Left cardiac atrium (tissue), 4 donors: Measurements from ENCODE around the gene LAMB4. TPM values are rescaled to one million over a fixed set of nuclear protein-coding genes. Genes with fewer than 3 reads are reported as not detected.

Source experiments
- ATAC-seq, 2 donors: fragments of 200-7000 bp; cut with Tn5 transposase; one replicate each; pipeline ENCODE4 v1.9.1; 2020; ENCODE audit warnings: mild to moderate bottlenecking in 2 of 2, moderate library complexity in 2 of 2
- DNase-seq: peaks from one replicate; pipeline ENCODE4 v3.0.0-alpha.2; 2020
- intact Hi-C, 2 donors: fragments of 100-400 bp; cut with DNase I; formaldehyde crosslinking; loops; one replicate each; pipeline versions ENCODE4 v1.14.1 to v1.15.1; 2022 to 2023
- long read RNA-seq: library from polyadenylated mRNA; unstranded; transcript quantifications from one replicate; pipeline ENCODE4 v2.0.0, GENCODE V29; 2021
- total RNA-seq, 2 donors: library from RNA; stranded (reverse); fragmentation: NEBNext Ultra II Directional; extraction: Animal tissue kit (Norgen Biotek cat#: 25700); gene quantifications; one replicate each; pipeline ENCODE4 v1.2.1, GENCODE V29; 2021
- donor health status: DM: no; HTN: yes; CAD: no.
- donor health status: DM: no; HTN: yes; CAD: no; lungs with severe emphysema.
- donor health status: DM: yes; HTN: yes; CAD: no.
- donor health status: Dilated cardiomyopathy.

Gene LAMB4, protein sequence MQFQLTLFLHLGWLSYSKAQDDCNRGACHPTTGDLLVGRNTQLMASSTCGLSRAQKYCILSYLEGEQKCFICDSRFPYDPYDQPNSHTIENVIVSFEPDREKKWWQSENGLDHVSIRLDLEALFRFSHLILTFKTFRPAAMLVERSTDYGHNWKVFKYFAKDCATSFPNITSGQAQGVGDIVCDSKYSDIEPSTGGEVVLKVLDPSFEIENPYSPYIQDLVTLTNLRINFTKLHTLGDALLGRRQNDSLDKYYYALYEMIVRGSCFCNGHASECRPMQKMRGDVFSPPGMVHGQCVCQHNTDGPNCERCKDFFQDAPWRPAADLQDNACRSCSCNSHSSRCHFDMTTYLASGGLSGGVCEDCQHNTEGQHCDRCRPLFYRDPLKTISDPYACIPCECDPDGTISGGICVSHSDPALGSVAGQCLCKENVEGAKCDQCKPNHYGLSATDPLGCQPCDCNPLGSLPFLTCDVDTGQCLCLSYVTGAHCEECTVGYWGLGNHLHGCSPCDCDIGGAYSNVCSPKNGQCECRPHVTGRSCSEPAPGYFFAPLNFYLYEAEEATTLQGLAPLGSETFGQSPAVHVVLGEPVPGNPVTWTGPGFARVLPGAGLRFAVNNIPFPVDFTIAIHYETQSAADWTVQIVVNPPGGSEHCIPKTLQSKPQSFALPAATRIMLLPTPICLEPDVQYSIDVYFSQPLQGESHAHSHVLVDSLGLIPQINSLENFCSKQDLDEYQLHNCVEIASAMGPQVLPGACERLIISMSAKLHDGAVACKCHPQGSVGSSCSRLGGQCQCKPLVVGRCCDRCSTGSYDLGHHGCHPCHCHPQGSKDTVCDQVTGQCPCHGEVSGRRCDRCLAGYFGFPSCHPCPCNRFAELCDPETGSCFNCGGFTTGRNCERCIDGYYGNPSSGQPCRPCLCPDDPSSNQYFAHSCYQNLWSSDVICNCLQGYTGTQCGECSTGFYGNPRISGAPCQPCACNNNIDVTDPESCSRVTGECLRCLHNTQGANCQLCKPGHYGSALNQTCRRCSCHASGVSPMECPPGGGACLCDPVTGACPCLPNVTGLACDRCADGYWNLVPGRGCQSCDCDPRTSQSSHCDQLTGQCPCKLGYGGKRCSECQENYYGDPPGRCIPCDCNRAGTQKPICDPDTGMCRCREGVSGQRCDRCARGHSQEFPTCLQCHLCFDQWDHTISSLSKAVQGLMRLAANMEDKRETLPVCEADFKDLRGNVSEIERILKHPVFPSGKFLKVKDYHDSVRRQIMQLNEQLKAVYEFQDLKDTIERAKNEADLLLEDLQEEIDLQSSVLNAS (N-terminal part only)
- total RNA-seq = under 1 TPM; 0.16 to 0.47 TPM
- long read RNA-seq = 0 reads

DNA sequence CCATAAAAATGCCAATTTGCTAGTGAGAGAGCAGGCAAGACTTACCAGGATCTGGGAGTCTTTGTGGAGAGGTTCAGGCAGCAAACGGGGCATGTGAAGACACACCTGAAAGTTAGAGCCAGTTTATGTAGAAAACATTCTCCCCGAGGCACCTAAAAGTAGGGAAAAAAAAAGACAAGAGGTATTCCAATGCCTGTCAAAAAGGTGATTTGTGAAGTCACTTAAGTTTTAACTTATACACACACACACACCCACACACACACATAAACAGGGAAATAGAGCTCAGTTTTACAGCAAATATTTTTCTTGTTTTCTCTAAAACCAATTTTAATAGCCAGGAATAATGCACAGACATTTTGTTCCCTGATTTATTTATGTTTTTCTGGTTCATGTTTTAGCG, at the start of gene LAMB4:
TSS of gene LAMB4 (minus strand) at position 101 of the 400 bp plus-strand sequence. CDS start 7,197 bp downstream, outside the sequence.
- intact Hi-C loops = no loop called here
- DNase-seq (no peak), ATAC-seq (no peak)

DNA sequence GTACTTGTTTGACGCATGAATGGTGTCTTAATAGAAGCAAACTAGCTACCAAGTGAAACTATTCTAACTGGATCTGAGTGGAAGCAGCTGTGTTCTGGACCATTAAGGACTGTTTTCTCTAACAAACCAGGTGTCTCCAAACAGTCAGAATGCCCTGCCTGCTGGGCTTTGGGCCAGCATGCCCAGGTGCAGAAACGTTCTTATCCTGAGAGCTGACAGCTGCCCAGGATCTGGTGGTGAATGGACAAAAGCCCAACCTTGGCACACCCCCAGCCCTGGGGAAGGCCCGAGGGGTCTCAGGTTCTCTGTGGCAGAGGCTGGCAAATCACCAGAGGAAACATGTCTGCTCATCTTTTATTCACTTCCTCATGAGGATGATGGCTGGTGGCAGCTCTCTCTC, 48.2 kb upstream of the LAMB4 start:
- ATAC-seq (no peak), DNase-seq (no peak)
- intact Hi-C loops = no loop called here

DNA sequence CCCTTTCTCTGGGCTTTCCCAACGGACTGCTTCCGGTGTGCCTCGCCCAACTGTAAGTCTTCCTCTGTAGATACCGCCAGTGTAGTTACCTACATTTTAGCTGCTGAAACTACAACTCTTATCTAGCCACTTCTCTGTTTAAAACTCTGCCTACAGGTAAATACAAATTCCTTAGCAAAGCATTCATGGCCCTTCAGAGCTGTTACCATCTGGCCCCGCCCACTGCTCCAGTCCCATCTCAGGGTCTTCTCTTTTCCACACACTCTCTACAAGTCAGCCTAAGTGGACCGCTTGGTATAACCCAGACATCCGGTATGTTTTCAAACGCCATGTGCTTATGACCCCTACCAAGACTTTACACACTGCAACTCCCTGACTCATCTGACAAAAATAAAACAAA, 41.0 kb upstream of the LAMB4 start:
- intact Hi-C loops = no loop called here
- ATAC-seq (no peak), DNase-seq (no peak)

DNA sequence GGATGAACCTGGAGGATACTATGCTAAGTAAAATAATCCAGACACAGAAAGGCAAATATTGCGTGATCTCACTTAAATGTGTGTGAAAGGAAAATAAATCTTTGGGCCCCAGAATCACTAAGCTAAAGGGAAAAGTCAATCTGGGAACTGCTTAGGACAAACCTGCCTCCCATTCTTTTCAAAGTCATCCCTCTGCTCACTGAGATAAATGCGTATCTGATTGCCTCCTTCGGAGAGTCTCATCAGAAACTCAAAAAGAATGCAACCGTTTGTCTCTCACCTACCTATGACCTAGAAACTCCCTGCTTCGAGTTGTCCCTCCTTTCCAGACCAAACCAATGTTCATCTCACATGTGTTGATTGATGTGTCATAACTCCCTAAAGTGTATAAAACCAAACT, 40.1 kb upstream of the LAMB4 start:
- DNase-seq = no peak
- intact Hi-C loops = no loop called here
- ATAC-seq = no peak

DNA sequence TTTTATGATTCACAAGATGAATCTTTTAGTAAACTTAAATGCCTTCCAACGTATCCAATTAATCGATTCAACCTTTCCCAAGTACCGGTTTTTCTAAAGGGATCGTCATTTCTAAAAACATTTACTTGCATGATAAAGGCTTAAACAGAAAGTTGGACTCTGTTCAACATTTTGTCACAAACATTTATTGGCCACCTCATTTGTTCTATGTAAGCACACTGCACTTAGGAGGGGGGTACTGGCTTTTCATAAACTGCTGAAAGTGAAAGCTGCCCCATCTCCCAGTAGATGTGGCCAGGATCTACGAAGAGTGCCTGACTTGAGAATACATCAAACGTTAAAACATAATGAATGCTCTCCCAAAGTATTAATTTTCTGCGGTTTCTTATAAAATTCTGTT, 37.3 kb upstream of the LAMB4 start:
- no peak for DNase-seq
- ATAC-seq = no peak
- intact Hi-C loops = no loop called here

DNA sequence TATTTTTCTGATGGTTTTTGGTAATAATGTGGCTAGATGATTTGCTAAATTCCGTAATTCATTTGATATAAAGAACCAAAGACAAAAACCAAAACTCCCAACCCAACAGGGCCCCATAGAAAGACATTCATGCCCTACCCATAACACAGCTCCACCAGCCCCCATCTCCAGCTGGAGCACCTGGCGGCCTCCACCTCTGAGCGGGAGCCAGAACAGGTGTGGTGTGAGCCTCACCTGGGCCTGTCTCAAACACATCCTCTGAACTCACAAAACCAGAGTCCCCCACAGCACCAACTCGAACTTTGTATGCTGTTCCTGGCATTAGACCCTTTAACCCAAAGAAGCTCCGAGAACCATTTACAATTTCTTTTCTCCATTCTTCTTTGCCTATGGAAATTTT, 36.5 kb upstream of the LAMB4 start:
- DNase-seq (no peak), ATAC-seq (no peak)
- intact Hi-C loops = no loop called here

DNA sequence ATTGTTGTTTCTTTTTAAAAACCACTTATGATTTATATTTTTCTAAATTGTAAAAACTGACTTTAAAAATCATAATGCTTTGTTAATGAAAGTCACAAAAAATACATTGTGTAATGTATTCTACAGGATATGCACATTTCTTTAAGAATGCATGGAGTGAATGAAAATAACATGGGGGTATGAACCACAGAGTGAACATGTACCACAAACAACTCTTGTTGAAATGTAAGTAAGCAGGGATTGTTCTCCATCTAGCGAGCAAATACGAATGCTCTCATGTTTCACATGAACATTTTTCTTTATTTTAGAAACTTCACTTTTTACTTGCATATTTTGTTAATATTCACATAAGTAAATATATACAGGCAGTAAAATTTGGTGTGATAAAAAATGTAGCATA, 35.6 kb upstream of the LAMB4 start:
- intact Hi-C loops = no loop called here
- no peak for DNase-seq
- ATAC-seq = no peak

DNA sequence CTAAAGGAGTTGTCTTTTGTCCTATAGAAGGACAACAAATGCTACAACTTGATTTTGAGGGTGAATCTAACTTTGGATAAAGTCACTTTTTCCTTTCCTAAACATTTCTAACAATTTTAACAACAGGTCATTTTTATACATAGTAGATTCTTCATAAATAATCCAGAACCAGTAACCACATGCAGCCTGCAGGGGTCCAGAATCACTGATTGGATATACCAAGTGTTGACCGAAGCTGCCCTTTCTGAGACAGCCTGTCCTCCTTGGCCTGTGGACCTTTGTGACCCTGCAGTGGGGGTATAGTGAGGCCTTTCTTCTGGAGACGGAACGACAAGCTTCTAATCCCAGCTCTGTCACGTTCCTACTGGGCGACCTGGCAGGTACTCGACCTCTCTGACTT, 34.8 kb upstream of the LAMB4 start:
- intact Hi-C loops = no loop called here
- DNase-seq (no peak), ATAC-seq (no peak)

DNA sequence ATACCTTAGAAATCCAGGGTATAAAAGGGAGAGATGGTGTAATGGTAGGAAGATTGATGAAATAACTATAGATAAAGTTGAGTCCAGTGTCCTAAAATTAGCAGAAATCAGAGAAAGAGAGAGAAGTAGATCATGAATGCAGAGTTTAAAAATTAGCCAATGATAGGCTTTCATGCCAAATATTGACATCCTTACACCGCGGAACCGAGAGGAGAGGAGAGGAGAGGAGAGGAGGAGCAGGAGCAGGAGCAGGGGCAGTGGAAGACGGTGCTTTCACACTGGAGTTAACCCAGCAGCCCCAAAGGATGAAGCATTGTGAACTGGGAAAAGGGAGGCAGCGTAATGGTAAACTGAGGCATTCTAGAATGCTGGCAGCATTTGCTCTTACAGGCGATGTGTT, 34.2 kb upstream of the LAMB4 start:
- intact Hi-C loops = no loop called here
- DNase-seq (no peak), ATAC-seq (no peak)

DNA sequence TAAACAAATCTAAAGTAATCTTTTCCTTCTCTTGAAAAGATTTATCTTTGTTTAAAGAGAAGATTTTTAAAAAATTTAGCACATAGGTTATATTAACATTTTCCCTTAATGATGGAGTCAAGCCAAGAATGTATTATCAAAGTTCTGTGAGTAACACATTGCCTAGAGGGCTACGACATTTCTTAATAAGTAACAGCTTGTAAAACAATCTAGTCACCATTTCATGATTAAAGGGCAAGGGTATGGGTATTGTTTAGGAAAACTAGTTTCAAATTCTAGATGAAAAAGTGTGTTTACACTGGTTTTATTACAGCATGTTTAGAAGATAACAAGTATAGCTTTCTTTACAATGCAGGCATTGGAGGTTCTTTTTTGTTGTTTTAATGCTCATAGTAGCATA, 28.6 kb upstream of the LAMB4 start:
- ATAC-seq (no peak), DNase-seq (no peak)
- intact Hi-C loops = no loop called here

DNA sequence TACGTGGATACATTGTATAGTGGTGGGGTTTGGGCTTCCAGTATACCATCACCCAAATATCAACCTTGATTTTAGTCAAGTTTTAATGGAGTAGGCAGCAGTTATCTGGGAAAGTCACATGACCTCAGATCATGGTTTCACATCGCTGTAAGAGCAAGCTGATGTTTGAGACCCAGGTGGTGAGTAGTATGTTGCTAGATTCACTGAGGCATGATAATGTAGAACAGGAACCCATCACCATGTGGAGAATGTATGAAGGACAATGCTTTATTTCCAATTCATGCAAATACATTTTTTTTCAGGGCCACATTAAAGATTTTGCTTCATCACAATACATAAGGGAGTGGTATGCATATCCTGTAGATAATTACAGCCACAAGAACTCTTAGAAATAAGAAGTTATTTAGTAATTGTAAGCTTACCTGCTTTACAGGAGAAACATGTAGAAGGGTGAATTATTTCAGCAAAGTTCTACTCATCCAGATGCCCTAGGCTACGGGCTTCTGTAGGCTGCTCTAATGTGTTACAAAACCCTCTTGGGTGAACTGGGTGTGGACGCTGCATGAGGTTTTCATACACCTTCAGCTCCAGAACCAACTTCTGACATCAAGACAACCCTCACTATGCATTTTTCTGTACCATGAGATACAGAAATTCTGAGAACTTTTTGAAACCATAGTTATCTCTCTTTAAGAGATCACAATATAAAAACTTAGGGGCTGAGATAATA, 27.6 kb upstream of the LAMB4 start:
- ATAC-seq (no peak), DNase-seq (no peak)
- intact Hi-C loops = no loop called here

DNA sequence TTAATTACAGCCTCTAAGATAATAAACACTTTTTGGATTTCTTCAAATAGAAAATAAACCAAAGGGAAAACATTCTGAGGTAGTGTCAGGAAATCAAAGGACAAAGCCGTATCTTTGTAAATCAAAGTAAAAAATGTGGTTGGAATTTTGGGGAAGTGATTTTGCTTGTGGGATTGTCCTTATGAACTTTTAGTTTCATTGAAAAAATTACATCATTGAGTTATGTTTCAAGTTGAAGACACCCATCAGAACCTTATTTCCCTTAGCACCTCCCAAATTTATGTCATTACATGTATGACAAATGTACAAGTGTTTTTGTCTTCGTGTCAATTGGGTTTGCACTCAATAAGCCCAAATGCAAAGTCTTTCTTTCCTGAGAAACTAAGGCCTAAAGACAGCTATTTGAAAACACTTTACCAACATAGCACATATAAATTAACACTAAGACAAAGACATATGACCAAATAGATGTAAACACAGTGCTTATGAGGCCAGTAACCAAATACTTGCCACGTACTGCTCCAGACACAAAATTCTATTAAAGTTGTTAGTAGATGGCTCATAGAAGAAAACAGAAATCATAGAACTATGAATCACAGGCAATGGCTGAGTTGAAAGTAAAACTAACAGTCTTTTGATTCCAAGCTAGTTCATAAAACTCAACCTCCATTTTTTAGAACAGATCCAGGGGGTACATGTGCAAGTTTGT, 26.9 kb upstream of the LAMB4 start:
- DNase-seq (no peak), ATAC-seq (no peak)
- intact Hi-C loops = no loop called here

DNA sequence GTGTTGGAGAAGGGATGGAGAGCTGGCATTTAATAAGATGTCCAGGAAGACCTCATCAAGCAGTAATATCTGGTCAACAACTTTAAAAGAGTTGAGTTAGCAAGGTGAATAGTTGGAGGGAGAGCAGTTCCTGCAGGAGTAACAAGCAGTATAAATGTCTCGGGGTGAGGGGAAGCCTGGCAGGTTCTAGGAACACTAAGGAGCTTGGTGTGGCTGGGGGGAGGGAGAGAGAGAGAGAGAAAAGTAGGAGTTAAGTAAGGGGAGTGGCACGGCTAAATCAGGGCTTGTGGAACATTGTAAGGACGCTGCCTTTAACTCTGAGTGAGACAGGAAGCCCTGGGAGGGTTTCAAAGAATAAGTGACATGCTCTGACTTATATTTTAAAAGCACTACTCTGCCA, 22.0 kb upstream of the LAMB4 start:
- DNase-seq (no peak), ATAC-seq (no peak)
- intact Hi-C loops = no loop called here

DNA sequence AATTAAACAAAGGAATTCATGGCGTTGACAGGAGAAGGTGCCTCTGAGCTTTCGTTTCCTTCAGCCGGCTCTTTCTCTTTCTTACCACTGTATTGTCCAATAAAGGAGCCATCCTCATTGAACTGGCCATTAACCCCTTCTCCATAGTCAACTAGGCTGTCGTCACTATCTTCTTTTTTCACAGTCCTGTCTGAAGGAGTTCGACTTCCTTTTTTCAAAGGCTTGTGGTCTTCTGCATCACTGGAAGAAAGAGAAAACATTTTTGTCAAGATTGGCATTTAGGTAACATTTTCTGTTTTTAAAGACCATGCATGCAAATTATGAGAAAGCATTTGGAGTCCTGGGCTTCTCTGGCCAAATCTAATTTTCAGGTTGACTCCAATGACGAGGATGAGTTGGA, 19.7 kb upstream of the LAMB4 start:
- intact Hi-C loops = loop anchor here in 1 of 2 donors (5.0 to 10.0 kb wide), 3 partner anchors 213 to 405 kb away; partner anchors contain the start of gene CBLL1
- ATAC-seq = no peak

DNA sequence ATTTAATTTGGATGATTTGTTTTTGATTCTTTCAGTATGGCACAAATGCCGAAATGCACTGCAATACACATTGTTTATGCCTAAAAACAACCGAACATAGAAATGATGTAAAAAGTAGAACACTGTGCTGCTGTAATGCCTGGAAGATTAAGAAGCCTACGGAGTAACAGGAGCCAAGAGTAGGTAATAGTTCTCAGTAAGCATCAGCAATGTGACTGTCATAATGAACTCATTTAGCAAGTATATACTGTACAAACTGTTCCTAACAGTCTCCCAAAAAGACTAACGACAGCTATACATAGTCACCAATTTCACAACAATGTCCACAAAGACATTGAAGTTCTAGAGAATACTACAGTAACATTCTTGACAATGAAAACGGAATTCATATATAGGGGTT, 19.0 kb upstream of the LAMB4 start:
- intact Hi-C loops = loop anchor here in 1 of 2 donors (5.0 to 10.0 kb wide), 3 partner anchors 212 to 404 kb away; partner anchors contain the start of gene CBLL1
- DNase-seq = no peak
- ATAC-seq = no peak

More for the DNA sequence above, 19.7 kb upstream of the LAMB4 start:
- DNase-seq = no peak

DNA sequence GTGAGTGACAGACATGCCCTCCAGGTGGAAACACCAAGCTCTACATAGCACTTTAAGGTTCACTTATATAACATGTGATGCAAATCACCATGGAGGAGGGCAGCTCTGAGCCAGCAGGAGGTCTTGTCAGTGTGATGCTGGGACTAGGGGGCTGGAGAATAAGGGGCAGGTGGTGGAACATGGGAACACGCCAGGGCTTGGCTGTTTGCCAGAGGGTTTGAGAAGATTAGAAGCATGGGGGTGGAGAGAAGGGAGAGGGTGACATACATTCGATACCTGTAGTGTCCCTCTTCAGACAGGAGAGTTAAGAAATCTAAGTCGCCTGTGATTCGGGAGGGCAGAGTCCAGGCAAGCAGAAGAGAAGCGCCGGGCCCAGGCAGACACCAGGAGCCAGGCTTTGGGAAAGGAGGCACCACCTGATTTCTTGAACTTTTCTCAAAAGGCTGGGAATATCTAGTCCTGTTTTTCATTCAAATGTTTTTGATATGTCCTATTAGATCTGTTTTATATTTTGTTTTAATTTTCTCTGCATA, 16.9 kb upstream of the LAMB4 start:
- intact Hi-C loops = loop anchor here in 1 of 2 donors (5.0 to 10.0 kb wide), 3 partner anchors 210 to 402 kb away; partner anchors contain the start of gene CBLL1
- no peak for ATAC-seq
- no peak for DNase-seq

DNA sequence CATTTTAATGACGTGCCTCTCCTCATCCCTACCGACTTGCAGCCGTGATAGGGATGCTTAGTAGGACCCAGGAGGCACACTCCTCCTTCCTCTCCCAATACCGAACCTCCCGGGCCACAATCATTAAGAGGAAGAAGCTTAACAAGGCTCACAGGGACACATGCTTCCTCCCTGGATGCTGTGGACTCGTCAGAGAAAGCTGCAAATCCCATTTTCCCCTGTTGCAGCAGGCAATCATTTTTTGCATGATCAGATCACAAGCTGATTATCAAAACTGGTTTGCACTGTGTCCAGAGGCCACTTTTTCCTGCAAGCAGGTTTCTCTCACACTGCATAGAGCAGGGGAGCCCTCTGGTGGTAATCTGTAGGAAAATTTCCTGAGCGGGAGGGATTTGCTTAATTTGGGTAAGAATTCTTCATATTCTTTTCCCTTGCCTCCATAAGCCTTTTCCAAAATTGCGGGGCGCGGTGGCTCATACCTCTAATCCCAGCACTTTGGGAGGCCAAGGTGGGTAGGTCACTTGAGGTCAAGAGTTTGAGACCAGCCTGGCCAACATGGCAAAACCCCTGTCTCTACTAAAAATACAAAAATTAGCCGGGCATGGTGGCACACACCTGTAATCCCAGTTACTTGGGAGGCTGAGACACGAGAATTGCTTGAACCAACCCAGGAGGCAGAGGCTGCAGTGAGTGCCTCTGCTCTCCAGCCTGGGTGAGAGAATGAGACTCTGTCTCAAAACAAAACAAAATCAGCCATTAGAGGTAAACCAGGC, 16.1 kb upstream of the LAMB4 start:
- intact Hi-C loops = loop anchor here in 1 of 2 donors (5.0 to 10.0 kb wide), 3 partner anchors 209 to 401 kb away; partner anchors contain the start of gene CBLL1
- DNase-seq = peak; percentile 48
- peak; percentile 83 to 85 for ATAC-seq
